ENCODE data around the gene TRIP11.
"Not testable (repeated sequence)": the region's sequence is repeated elsewhere in the genome, so short reads cannot be mapped to it uniquely, and the experiment has no call there.

The TRIP11 gene

GRCh38 chr14:92039719-92040430, at the start of gene TRIP11:
Gene TRIP11 (minus strand): TSS chr14:92040059. CDS start chr14:92039685, 374 bp downstream.
- peak; percentile 96 for DNase-seq (ENCODE audit: low spot score)

- DNase-seq (ENCODE audit: low spot score), result no peak
Measured at GRCh38 chr14:92088494-92088893, 48.6 kb upstream of the TRIP11 start.

- no peak for DNase-seq (ENCODE audit: low spot score)
Measured at GRCh38 chr14:92074555-92074954, 34.7 kb upstream of the TRIP11 start.

- no peak for DNase-seq (ENCODE audit: low spot score)
Measured at GRCh38 chr14:92058006-92058917, 18.4 kb upstream of the TRIP11 start.

- no peak for DNase-seq (ENCODE audit: low spot score)
Measured at GRCh38 chr14:92049781-92050180, 9.9 kb upstream of the TRIP11 start.

GRCh38 chr14:92049221-92049620, 9.4 kb upstream of the TRIP11 start:
- not testable (repeated sequence) for DNase-seq (ENCODE audit: low spot score)

GRCh38 chr14:92045904-92046303, 6.0 kb upstream of the TRIP11 start:
- not testable (repeated sequence) for DNase-seq (ENCODE audit: low spot score)

GRCh38 chr14:92041766-92042165, 1.9 kb upstream of the TRIP11 start:
- not testable (repeated sequence) for DNase-seq (ENCODE audit: low spot score)

GRCh38 chr14:92041203-92041602, 1.3 kb upstream of the TRIP11 start:
- no peak for DNase-seq (ENCODE audit: low spot score)

GRCh38 chr14:92040431-92041051, 682 bp upstream of the TRIP11 start:
- DNase-seq (ENCODE audit: low spot score), result no peak

- no peak for DNase-seq (ENCODE audit: low spot score)
Measured at GRCh38 chr14:92039063-92039718, 668 bp downstream of the TRIP11 start.

- DNase-seq (ENCODE audit: low spot score), result no peak
Measured at GRCh38 chr14:92037989-92038388, 1.9 kb downstream of the TRIP11 start.

GRCh38 chr14:92035890-92036289, 4.0 kb downstream of the TRIP11 start:
- no peak for DNase-seq (ENCODE audit: low spot score)

- no peak for DNase-seq (ENCODE audit: low spot score)
Measured at GRCh38 chr14:92033906-92034687, 5.8 kb downstream of the TRIP11 start.

- DNase-seq (ENCODE audit: low spot score), result no peak
Measured at GRCh38 chr14:92033433-92033832, 6.4 kb downstream of the TRIP11 start.

- DNase-seq (ENCODE audit: low spot score), result no peak
Measured at GRCh38 chr14:92026548-92027190, 13.2 kb downstream of the TRIP11 start.

GRCh38 chr14:92022036-92022435, 17.8 kb downstream of the TRIP11 start:
- DNase-seq (ENCODE audit: low spot score), result no peak

GRCh38 chr14:92021523-92021922, 18.3 kb downstream of the TRIP11 start:
- no peak for DNase-seq (ENCODE audit: low spot score)

- DNase-seq (ENCODE audit: low spot score), result no peak
Measured at GRCh38 chr14:92014040-92014439, 25.8 kb downstream of the TRIP11 start.

- DNase-seq (ENCODE audit: low spot score), result no peak
Measured at GRCh38 chr14:92012121-92012748, 27.6 kb downstream of the TRIP11 start.
